Fibroblast of lung (primary cell): Measurements from ENCODE around the gene NRG4.
A peak's percentile ranks its signal among the peaks of the same experiment; 100 is the strongest.

Source experiments
- CTCF ChIP-seq, 2 donors: IDR thresholded peaks in 1 of 2; conservative IDR thresholded peaks in 1 of 2; 1 replicate in 1 of 2; 2 replicates in 1 of 2; pipeline ENCODE4 v1.5.1; 2011 to 2012; ENCODE audit warnings: low read length in 2 of 2, control low read depth in 1 of 2, inconsistent platforms in 1 of 2, low read depth in 1 of 2, mild to moderate bottlenecking in 1 of 2
- EZH2 ChIP-seq: IDR thresholded peaks from 2 replicates; pipeline ENCODE4 v1.5.1; 2012; ENCODE audit warnings: low read length, control low read depth, mild to moderate bottlenecking; ENCODE audit errors: missing control alignments

- no peak for TF ChIP-seq CTCF (conservative IDR thresholded peaks at IDR 0.05 in 1 of 2, IDR thresholded peaks at IDR 0.05 in 1 of 2; ENCODE audit: low read depth in 1 of 2, low read length in 2 of 2)
- peak; percentile 79 for TF ChIP-seq EZH2
These were observed 48.1 kb upstream of the NRG4 start for GRCh38 chr15:76060118-76060989.
